H1 (cell line): Measurements from ENCODE around the gene HDDC3. TPM values are rescaled to one million over a fixed set of nuclear protein-coding genes. Genes with fewer than 3 reads are reported as not detected.

Source experiments
- CTCF ChIA-PET: fragments of 300-600 bp; sonication (Branson Sonifier 250); formaldehyde crosslinking; loops from one replicate; lab custom pipeline; 2021; ENCODE audit not compliant: partially characterized antibody; lab: Charles Lee
- POLR2A ChIA-PET: fragments of 300-600 bp; sonication (Branson Sonifier 250); formaldehyde crosslinking; loops from one replicate; lab custom pipeline; 2021; ENCODE audit warnings: inconsistent platforms; ENCODE audit not compliant: partially characterized antibody; lab: Charles Lee
- DNase-seq, 2 experiments: peaks; one replicate each; pipeline versions ENCODE4 v3.0.0 to v3.0.0-alpha.2; 2010 to 2022; ENCODE audit warnings: low spot score in 2 of 2, low read depth in 1 of 2, mixed read lengths in 1 of 2
- FAIRE-seq: peaks from 2 replicates; lab custom pipeline; 2011; peaks lifted over from hg19 to GRCh38; lab: Jason Lieb, UNC
- H2AFZ ChIP-seq: 2 replicates; pipeline ENCODE4 v1.8.1; 2012; ENCODE audit warnings: low read length, inconsistent platforms
- H2AK5ac ChIP-seq: 2 replicates; pipeline ENCODE4 v1.6.1; 2013; ENCODE audit warnings: low read depth, low read length
- H2BK120ac ChIP-seq: replicated peaks from 2 replicates; pipeline ENCODE3; 2013; ENCODE audit warnings: low read depth, low read length, inconsistent platforms
- H2BK12ac ChIP-seq: 2 replicates; pipeline ENCODE4 v1.6.1; 2013; ENCODE audit warnings: low read depth, low read length
- H2BK15ac ChIP-seq: 2 replicates; pipeline ENCODE4 v1.6.1; 2013; ENCODE audit warnings: low read length
- H2BK20ac ChIP-seq: 2 replicates; pipeline ENCODE4 v1.6.1; 2013; ENCODE audit warnings: low read length
- H2BK5ac ChIP-seq: 2 replicates; pipeline ENCODE4 v1.6.1; 2013; ENCODE audit warnings: low read depth, low read length
- H3K14ac ChIP-seq: 2 replicates; pipeline ENCODE4 v1.6.1; 2013; ENCODE audit warnings: inconsistent platforms; ENCODE audit not compliant: insufficient read length
- H3K18ac ChIP-seq: 2 replicates; pipeline ENCODE4 v1.6.1; 2013; ENCODE audit warnings: low read length; ENCODE audit errors: extremely low read depth
- H3K23ac ChIP-seq: 2 replicates; pipeline ENCODE4 v1.6.1; 2013; ENCODE audit warnings: inconsistent platforms; ENCODE audit not compliant: insufficient read length
- H3K23me2 ChIP-seq: 2 replicates; pipeline ENCODE4 v1.6.1; 2013; ENCODE audit warnings: low read depth, low read length
- H3K27ac ChIP-seq: 2 replicates; pipeline ENCODE4 v1.6.1; 2011; ENCODE audit warnings: low read depth, low read length, inconsistent platforms
- H3K27me3 ChIP-seq, 4 experiments: replicated peaks in 1 of 4; 1 replicate in 1 of 4; 2 replicates in 3 of 4; pipeline versions ENCODE4 v1.6.1 to v1.8.1; 2011 to 2013; ENCODE audit warnings: low read length in 3 of 4, mild to moderate bottlenecking in 3 of 4, inconsistent platforms in 2 of 4, mixed read lengths in 2 of 4, moderate library complexity in 1 of 4; ENCODE audit not compliant: control insufficient read depth in 3 of 4, insufficient read depth in 3 of 4; ENCODE audit errors: extremely low read depth in 1 of 4
- H3K36me3 ChIP-seq, 4 experiments: 2 replicates each; pipeline versions ENCODE4 v1.6.1 to v1.8.1; 2011 to 2013; ENCODE audit warnings: mild to moderate bottlenecking in 4 of 4, low read length in 3 of 4, moderate library complexity in 2 of 4, control low read depth in 1 of 4, inconsistent platforms in 1 of 4; ENCODE audit not compliant: insufficient read depth in 4 of 4, control insufficient read depth in 2 of 4
- H3K4ac ChIP-seq: replicated peaks from 2 replicates; pipeline ENCODE3; 2013; ENCODE audit warnings: low read length, low read depth, mixed read lengths, inconsistent platforms; ENCODE audit not compliant: insufficient read length
- H3K4me1 ChIP-seq, 4 experiments: replicated peaks in 1 of 4; 1 replicate in 1 of 4; 2 replicates in 3 of 4; pipeline versions ENCODE4 v1.6.1 to v1.8.1; 2011 to 2013; ENCODE audit warnings: low read length in 3 of 4, inconsistent platforms in 2 of 4, mixed read lengths in 1 of 4; ENCODE audit not compliant: insufficient read depth in 4 of 4, control insufficient read depth in 3 of 4
- H3K4me2 ChIP-seq, 2 experiments: 2 replicates each; pipeline versions ENCODE4 v1.6.1 to v1.8.1; 2011 to 2013; ENCODE audit warnings: low read depth in 2 of 2, low read length in 2 of 2, control low read depth in 1 of 2, inconsistent platforms in 1 of 2, mild to moderate bottlenecking in 1 of 2; ENCODE audit not compliant: insufficient read depth in 1 of 2
- H3K4me3 ChIP-seq, 4 experiments: fragments of 200-600, 300-600 bp in 1 of 4; sonication (generic), shearing (Covaris generic), sonication (Bioruptor Twin) in 1 of 4; 2 replicates each; pipeline versions ENCODE4 v1.5.1 to v1.8.1; 2011 to 2016; ENCODE audit warnings: low read length in 4 of 4, low read depth in 3 of 4, control low read depth in 2 of 4, inconsistent platforms in 2 of 4, mild to moderate bottlenecking in 2 of 4, mixed read lengths in 1 of 4, moderate library complexity in 1 of 4; ENCODE audit not compliant: insufficient read depth in 2 of 4; ENCODE audit errors: extremely low read depth in 1 of 4
- H3K56ac ChIP-seq: replicated peaks from 2 replicates; pipeline ENCODE3; 2013; ENCODE audit warnings: low read depth, mild to moderate bottlenecking, mixed read lengths, low read length, inconsistent platforms; ENCODE audit not compliant: insufficient read length
- H3K79me1 ChIP-seq: 2 replicates; pipeline ENCODE4 v1.6.1; 2013; ENCODE audit warnings: low read depth, low read length, control low read depth
- H3K79me2 ChIP-seq, 2 experiments: 2 replicates each; pipeline versions ENCODE4 v1.6.1 to v1.8.1; 2012 to 2013; ENCODE audit warnings: low read length in 2 of 2, mild to moderate bottlenecking in 2 of 2, inconsistent platforms in 1 of 2; ENCODE audit not compliant: insufficient read depth in 2 of 2, control insufficient read depth in 1 of 2
- H3K9ac ChIP-seq, 4 experiments: replicated peaks in 1 of 4; 1 replicate in 1 of 4; 2 replicates in 3 of 4; pipeline versions ENCODE4 v1.6.1 to v1.8.1; 2011 to 2013; ENCODE audit warnings: low read depth in 3 of 4, low read length in 3 of 4, control low read depth in 2 of 4, mild to moderate bottlenecking in 2 of 4, moderate library complexity in 2 of 4, inconsistent platforms in 1 of 4; ENCODE audit errors: extremely low read depth in 1 of 4
- H3K9me3 ChIP-seq, 2 experiments: 2 replicates each; pipeline versions ENCODE4 v1.6.1 to v1.8.1; 2012 to 2013; ENCODE audit warnings: mild to moderate bottlenecking in 2 of 2, moderate library complexity in 2 of 2, control low read depth in 1 of 2, inconsistent platforms in 1 of 2, low read depth in 1 of 2, low read length in 1 of 2, mixed read lengths in 1 of 2; ENCODE audit not compliant: insufficient read depth in 2 of 2
- H4K20me1 ChIP-seq, 2 experiments: replicated peaks in 1 of 2; 2 replicates each; pipeline versions ENCODE3 to v1.8.1; 2011 to 2013; ENCODE audit warnings: inconsistent platforms in 2 of 2, low read length in 2 of 2, mild to moderate bottlenecking in 1 of 2; ENCODE audit not compliant: insufficient read depth in 2 of 2, control insufficient read depth in 1 of 2
- H4K5ac ChIP-seq: 2 replicates; pipeline ENCODE4 v1.6.1; 2013; ENCODE audit warnings: low read length, low read depth, mixed read lengths, inconsistent platforms; ENCODE audit not compliant: insufficient read length
- H4K8ac ChIP-seq: 2 replicates; pipeline ENCODE4 v1.8.0; 2013; ENCODE audit warnings: mild to moderate bottlenecking, moderate library complexity, low read length, inconsistent platforms; ENCODE audit not compliant: insufficient read depth; ENCODE audit errors: extremely low read depth
- H4K91ac ChIP-seq: replicated peaks from 2 replicates; pipeline ENCODE3; 2013; ENCODE audit warnings: low read length, mixed read lengths, inconsistent platforms; ENCODE audit not compliant: insufficient read length
- SIX5 ChIP-seq: IDR thresholded peaks from 2 replicates; pipeline ENCODE4 v1.6.1; 2011; ENCODE audit warnings: mild to moderate bottlenecking, low read depth, low read length
- TBP ChIP-seq: IDR thresholded peaks from 2 replicates; pipeline ENCODE4 v1.6.1; 2011; ENCODE audit warnings: low read depth, low read length, improper control_type of control experiment
- WGBS, 2 experiments: shearing (Covaris generic) in 1 of 2; methylation state at CpG; one replicate each; pipeline versions ENCODE4 v1.1.6 to v1.1.7; 2013 to 2015; ENCODE audit warnings: low lambda C conversion rate in 2 of 2, mixed read lengths in 2 of 2, inconsistent platforms in 1 of 2, low coverage in 1 of 2, missing lambda C conversion rate in 1 of 2; ENCODE audit not compliant: insufficient replicate concordance in 2 of 2, insufficient coverage in 1 of 2, insufficient read length in 1 of 2; ENCODE audit errors: extremely low coverage in 1 of 2, missing lambda C conversion rate in 1 of 2; 5-methylcytosine and 5-hydroxymethylcytosine counted together
- polyA plus RNA-seq, 7 experiments: library from polyadenylated mRNA; depleted of rRNA in 3 of 7; stranded (reverse) in 5 of 7; unstranded in 2 of 7; fragments of >200 nt in 5 of 7; fragments of 200-250 nt in 2 of 7; gene quantifications; 1 replicate in 5 of 7; 2 replicates in 1 of 7; 4 replicates in 1 of 7; pipeline versions ENCODE4 v1.2.1 to v1.2.3, GENCODE V29; 2011 to 2013; ENCODE audit warnings: missing spikeins in 2 of 7, mixed read lengths in 2 of 7
- total RNA-seq: library from RNA; stranded (reverse); fragmentation: NEBNext Ultra II Directional; extraction: Animal tissue kit (Norgen Biotek cat#: 25700); gene quantifications from 2 replicates; pipeline ENCODE4 v1.2.1, GENCODE V29; 2021

The HDDC3 gene
- total and polyA plus RNA-seq, 2 of the 8 experiments (the other 6 are each of a cell fraction or from before 2014, with no cell fraction given), result 16.3 to 16.5 TPM

DNA sequence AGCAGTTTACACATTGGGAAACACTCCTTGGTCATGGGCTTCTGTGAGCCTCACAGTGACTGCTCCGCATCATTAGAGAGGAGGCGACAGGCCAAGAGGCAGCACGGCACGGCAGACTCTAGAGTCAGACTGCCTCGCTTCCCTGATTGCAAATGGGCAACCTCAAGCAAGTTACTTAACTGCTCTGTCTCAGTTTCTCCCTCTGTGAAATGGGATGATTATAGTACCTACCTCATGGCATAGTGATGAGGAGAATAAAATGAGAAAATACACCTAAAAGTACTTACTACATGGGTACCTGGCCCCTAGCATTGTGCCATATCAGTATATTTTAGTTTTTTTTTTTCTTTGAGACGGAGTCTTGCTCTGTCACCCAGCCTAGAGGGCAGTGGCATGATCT, 18.3 kb upstream of the HDDC3 start:
- Histone ChIP-seq H2BK120ac (no peak overlapping the region), H2BK20ac (no peak overlapping the region), H3K9me3 (no peaks in the 10 kb centered on the region), H2BK5ac (no peak overlapping the region), H3K23ac (no peak overlapping the region), H3K18ac (no peak overlapping the region), H3K79me1 (no peaks in the 10 kb centered on the region; the same call in 1 of the 2 replicates), H4K5ac (no peak overlapping the region), H2AFZ (no peak overlapping the region), H3K36me3 (peaks cover 8 to 62% (median 37%) of the 10 kb centered on the region in 4 experiments), H3K79me2 (no peaks in the 10 kb centered on the region), H4K91ac (no peak overlapping the region), H3K14ac (no peak overlapping the region), H2AK5ac (no peak overlapping the region), H3K4ac (no peak overlapping the region), H3K23me2 (peaks cover 2% of the 10 kb centered on the region; the same call in 1 of the 2 replicates), H3K56ac (no peak overlapping the region), H3K4me2 (no peak overlapping the region), H4K20me1 (peaks cover 0 to 4% of the 10 kb centered on the region in 2 experiments), H4K8ac (no peak overlapping the region; the same call in 1 of the 2 replicates), H3K27ac (no peak overlapping the region), H3K4me3 (no peak overlapping the region), H2BK15ac (no peak overlapping the region), H3K9ac (no peak overlapping the region), H3K4me1 (peaks cover 0 to 1% (median under 1%) of the 10 kb centered on the region in 4 experiments; a peak in 2 of 7 replicates), H3K27me3 (no peaks in the 10 kb centered on the region), H2BK12ac (no peak overlapping the region)
- ChIA-PET CTCF (interaction anchor here (19.2 kb wide), 1 partner anchor 11 kb away, joined by 306 read pairs; the partner anchor contains the start of genes HDDC3 and UNC45A), POLR2A (no interaction called here)
- DNase-seq, result no peak
- TF ChIP-seq SIX5 (no peak), TBP (no peak)
- FAIRE-seq, result no peak
- 86% methylated on average over 6 of the region's 6 CpGs; no CpG with 5 or more reads in 1 of the 2 experiments for WGBS, 2 experiments
